ENCODE data around the gene MRPS7. TPM values are rescaled to one million over a fixed set of nuclear protein-coding genes. Genes with fewer than 3 reads are reported as not detected.

Gene MRPS7
- total and polyA plus RNA-seq, 9 of the 15 experiments (the other 6 are each of a cell fraction or from before 2014, with no cell fraction given) = 107 to 244 (median 132) TPM

DNA sequence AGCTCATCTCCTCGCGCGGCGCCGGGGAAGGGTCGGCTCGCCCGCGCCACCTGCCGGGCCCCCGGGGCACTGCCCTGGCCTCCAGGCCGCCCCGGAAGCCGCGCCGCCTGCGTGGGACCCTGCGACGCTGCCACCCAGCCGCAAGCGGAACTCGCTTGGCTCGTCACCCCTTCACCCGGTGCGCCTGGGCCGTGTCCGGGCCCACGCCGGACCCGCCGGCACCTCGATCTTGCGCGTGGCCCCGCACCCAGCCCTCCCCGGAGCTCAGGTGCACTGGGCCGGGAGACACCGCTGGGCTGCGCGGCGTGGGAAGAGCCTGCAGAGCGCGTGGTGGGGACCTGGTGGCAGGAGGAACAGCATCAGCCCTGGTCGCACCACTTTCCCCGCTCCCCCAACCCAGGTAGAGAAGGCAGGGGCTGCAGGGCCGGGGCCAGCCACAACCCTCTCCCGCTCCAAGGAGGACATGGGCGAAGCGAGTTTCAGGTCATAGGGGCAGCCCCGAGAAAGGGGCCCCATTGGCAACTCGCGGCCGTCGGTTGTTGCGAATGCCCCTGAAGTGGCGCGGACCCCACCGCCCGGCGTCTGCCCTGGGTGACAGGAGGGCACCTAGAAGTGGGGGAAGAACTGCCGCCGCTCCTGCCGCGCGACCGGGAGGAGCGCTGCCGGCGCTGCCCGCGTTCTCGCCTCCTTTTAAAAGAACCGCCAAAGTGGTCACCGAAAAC, 9.7 kb downstream of the MRPS7 start (continued):
- TF ChIP-seq PHF8 (IDR thresholded peaks at IDR 0.05; ENCODE audit: borderline replicate concordance, low read length) (peak; percentile 78; the same call in 1 of the 2 replicates), ZNF583 (CRISPR knock-in tag; IDR thresholded peaks at IDR 0.05) (no peak), KLF1 (tag; IDR thresholded peaks at IDR 0.05) (peak; percentile 26; the same call in 1 of the 2 replicates), PML (IDR thresholded peaks at IDR 0.05; ENCODE audit: low read length) (no peak), ZFX (CRISPR knock-in tag; IDR thresholded peaks at IDR 0.05) (peak; percentile 88), ZNF76 (CRISPR knock-in tag; IDR thresholded peaks at IDR 0.05; ENCODE audit: borderline replicate concordance) (no peak), COPS2 (conservative IDR thresholded peaks at IDR 0.05) (no peak), PHTF2 (CRISPR knock-in tag; IDR thresholded peaks at IDR 0.05) (no peak), MLLT1 (IDR thresholded peaks at IDR 0.05) (no peak), SIX5 (IDR thresholded peaks at IDR 0.05; ENCODE audit: borderline replicate concordance in 1 of 2, insufficient read depth in 1 of 2, low read depth in 1 of 2, low read length in 2 of 2) (no peak), MCM3 (IDR thresholded peaks at IDR 0.05) (no peak), TFE3 (CRISPR knock-in tag; IDR thresholded peaks at IDR 0.05) (no peak), FIP1L1 (IDR thresholded peaks at IDR 0.05; ENCODE audit: low read depth, low read length, poor library complexity, severe bottlenecking) (peak; percentile 93), DACH1 (IDR thresholded peaks at IDR 0.05; ENCODE audit: partially characterized antibody) (no peak), KDM1A (IDR thresholded peaks at IDR 0.05) (no peak), TCF15 (CRISPR knock-in tag; IDR thresholded peaks at IDR 0.05) (no peak), MYNN (IDR thresholded peaks at IDR 0.05) (no peak; the same call in 1 of the 2 replicates), MYNN (CRISPR knock-in tag; IDR thresholded peaks at IDR 0.05) (no peak), FOSL1 (tag; conservative IDR thresholded peaks at IDR 0.05) (no peak), FOXP1 (CRISPR knock-in tag; IDR thresholded peaks at IDR 0.05) (peak; percentile 93), ZNF57 (CRISPR knock-in tag; IDR thresholded peaks at IDR 0.05) (no peak)
- TF ChIP-seq, protein P1, sequence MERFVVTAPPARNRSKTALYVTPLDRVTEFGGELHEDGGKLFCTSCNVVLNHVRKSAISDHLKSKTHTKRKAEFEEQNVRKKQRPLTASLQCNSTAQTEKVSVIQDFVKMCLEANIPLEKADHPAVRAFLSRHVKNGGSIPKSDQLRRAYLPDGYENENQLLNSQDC (CRISPR knock-in tag; IDR thresholded peaks at IDR 0.05) = peak; percentile 75; the same call in 1 of the 2 replicates
- TF ChIP-seq, protein P2, sequence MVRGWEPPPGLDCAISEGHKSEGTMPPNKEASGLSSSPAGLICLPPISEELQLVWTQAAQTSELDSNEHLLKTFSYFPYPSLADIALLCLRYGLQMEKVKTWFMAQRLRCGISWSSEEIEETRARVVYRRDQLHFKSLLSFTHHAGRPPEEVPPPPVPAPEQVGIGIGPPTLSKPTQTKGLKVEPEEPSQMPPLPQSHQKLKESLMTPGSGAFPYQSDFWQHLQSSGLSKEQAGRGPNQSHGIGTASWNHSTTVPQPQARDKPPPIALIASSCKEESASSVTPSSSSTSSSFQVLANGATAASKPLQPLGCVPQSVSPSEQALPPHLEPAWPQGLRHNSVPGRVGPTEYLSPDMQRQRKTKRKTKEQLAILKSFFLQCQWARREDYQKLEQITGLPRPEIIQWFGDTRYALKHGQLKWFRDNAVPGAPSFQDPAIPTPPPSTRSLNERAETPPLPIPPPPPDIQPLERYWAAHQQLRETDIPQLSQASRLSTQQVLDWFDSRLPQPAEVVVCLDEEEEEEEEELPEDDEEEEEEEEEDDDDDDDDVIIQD (CRISPR knock-in tag; IDR thresholded peaks at IDR 0.05) = no peak

Measured in K562 (cell line).